Measurements from ENCODE around the gene TDRD1.

TDRD1 gene

DNA sequence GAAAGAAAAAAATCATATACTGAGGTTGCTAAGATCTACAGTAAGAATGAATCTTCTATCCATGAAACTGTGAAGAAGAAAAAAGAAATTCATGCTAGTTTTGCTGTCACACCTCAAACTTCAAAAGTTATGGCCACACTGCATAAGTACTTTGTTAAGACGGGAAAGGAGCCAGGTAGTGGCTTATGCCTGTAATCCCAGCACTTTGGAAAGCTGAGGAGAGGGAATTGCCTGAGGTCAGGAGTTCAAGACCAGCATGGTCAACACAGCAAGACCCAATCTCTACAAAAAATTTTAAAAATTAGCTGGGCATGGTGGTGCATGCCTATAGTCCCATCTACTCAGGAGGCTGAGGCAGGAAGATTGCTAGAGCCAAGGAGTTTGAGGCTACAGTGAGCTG lies 27.3 kb upstream of the TDRD1 start:
- no peak overlapping the region for H3K27ac ChIP-seq

DNA sequence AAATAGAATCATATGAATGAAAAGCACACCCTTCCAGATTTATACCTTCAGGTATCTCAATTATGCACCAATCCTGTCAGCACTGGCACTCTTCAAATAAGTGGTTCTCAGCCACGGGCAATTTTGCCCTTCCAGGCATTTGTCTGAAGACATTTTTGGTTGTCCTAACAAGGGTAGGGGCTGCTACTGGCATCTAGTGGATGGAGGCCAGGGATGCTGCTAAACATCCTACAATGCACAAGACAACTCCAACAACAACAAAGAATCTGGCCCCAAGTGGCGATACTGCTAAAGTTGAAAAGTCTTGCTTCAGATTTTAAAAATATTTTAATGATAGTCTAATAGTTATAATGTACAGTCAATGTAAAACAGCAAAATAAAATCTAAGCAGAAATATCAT lies 21.2 kb upstream of the TDRD1 start:
- TF ChIP-seq Cebpa-rat (IDR thresholded peaks at IDR 0.05): no peak
- Histone ChIP-seq H3K4me2 (no peak overlapping the region), H3K4me1 (peaks cover 0 to under 1% (median 0%) of the 10 kb centered on the region in 10 experiments; a peak in 1 of 20 replicates), H3K9ac (no peak overlapping the region), H3K9me3 (replicated peaks in 1 of 11) (peaks cover 0 to 4% (median 0%) of the 10 kb centered on the region in 11 experiments; a peak in 1 of 22 replicates), H3K27ac (no peak overlapping the region), H3K4me3 (no peak overlapping the region), H3K27me3 (no peaks in the 10 kb centered on the region), H4K20me1 (peaks cover 0 to 6% (median 0%) of the 10 kb centered on the region in 11 experiments; a peak in 2 of 22 replicates), H3K36me3 (peaks cover 26 to 87% (median 49%) of the 10 kb centered on the region in 11 experiments)

More for the DNA sequence above, 27.3 kb upstream of the TDRD1 start:
- Histone ChIP-seq H4K20me1 (no peaks in the 10 kb centered on the region; a peak in 2 of 22 replicates), H3K9me3 (replicated peaks in 1 of 11) (peaks cover 0 to 7% (median 0%) of the 10 kb centered on the region in 11 experiments; a peak in 4 of 22 replicates), H3K36me3 (peaks cover 49 to 97% (median 73%) of the 10 kb centered on the region in 11 experiments), H3K4me3 (no peak overlapping the region), H3K4me2 (no peak overlapping the region), H3K27me3 (no peaks in the 10 kb centered on the region), H3K9ac (no peak overlapping the region), H3K4me1 (no peaks in the 10 kb centered on the region)
- no peak for TF ChIP-seq Cebpa-rat (IDR thresholded peaks at IDR 0.05)

DNA sequence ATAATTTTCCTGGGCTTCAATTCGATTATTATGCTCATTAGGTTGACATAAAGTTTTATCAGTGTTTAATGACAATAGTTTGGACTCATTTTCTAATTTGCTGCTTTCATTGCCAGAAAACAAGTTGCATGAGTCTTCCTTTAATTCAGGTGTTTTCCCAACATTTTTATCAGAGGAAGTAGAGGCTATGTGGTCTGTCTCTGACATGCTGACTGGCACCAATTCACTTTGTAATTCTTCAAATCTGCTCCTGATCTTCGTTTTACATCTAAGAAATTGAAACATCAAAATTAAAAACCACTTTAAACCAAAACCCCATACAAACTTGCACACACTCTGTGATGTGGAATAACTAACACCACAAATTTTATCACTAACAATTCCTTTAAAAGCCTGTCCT lies 16.1 kb upstream of the TDRD1 start:
- Histone ChIP-seq H3K27me3 (no peaks in the 10 kb centered on the region), H3K4me2 (no peak overlapping the region), H3K27ac (no peak overlapping the region), H3K4me3 (no peak overlapping the region), H3K4me1 (peaks cover 0 to 7% (median 0%) of the 10 kb centered on the region in 10 experiments; a peak in 1 of 20 replicates), H3K9me3 (replicated peaks in 1 of 11) (peaks cover under 1 to 13% (median 9%) of the 10 kb centered on the region in 11 experiments; a peak in 19 of 22 replicates), H3K9ac (no peak overlapping the region), H3K36me3 (peaks cover 11 to 74% (median 30%) of the 10 kb centered on the region in 11 experiments; a peak in 19 of 22 replicates), H4K20me1 (peaks cover 0 to 26% (median 0%) of the 10 kb centered on the region in 11 experiments; a peak in 4 of 22 replicates)
- no peak for TF ChIP-seq Cebpa-rat (IDR thresholded peaks at IDR 0.05)

DNA sequence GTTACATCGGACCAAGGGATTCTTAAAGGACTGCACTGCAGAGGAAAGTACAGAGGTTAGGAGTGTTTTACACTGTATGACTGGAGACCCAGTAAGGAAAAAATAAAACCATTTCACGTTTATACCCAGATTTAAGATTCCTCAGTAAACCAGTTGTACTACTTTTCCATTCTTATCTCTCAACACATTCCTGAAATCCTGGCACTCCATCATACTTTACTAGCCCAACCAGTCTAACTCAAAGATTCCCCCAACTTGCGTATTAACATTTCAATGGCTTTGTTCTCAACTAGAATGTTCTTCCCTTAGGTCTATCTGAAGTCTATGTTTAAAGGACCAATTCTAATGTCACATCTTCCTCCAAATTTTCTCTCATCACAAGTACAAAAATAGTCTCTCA lies 13.1 kb upstream of the TDRD1 start:
- Histone ChIP-seq H3K4me3 (no peak overlapping the region), H3K36me3 (peaks cover 19 to 77% (median 44%) of the 10 kb centered on the region in 11 experiments), H3K4me2 (no peak overlapping the region), H3K9me3 (replicated peaks in 1 of 11) (peaks cover 19 to 38% (median 29%) of the 10 kb centered on the region in 11 experiments), H3K4me1 (peaks cover 0 to 7% (median 0%) of the 10 kb centered on the region in 10 experiments; a peak in 1 of 20 replicates), H4K20me1 (peaks cover 0 to 20% (median 0%) of the 10 kb centered on the region in 11 experiments; a peak in 4 of 22 replicates), H3K27ac (no peak overlapping the region), H3K27me3 (no peaks in the 10 kb centered on the region), H3K9ac (no peak overlapping the region)
- no peak for TF ChIP-seq Cebpa-rat (IDR thresholded peaks at IDR 0.05)

DNA sequence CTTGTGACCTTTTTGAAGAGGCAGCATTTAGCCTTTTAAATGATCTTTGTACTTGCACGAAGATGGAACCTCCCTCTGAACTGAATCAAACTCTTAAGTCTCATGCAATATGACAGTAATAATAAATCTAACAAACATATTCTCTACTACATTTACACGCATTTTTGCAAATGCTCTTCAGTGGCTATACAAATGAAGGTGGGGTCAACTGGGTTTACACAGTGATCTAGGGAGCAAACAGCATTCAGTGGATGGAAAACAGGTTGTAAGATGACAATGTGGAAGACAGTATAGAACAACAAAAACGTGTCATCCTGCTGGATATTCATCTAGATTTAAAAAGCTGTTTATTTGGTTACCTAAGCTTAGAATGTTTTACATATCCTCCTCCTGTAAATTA lies 12.7 kb upstream of the TDRD1 start:
- H3K4me2 ChIP-seq: no peak overlapping the region
- peaks cover 19 to 38% (median 29%) of the 10 kb centered on the region in 11 experiments for H3K9me3 ChIP-seq (replicated peaks in 1 of 11)
- no peaks in the 10 kb centered on the region for H3K27me3 ChIP-seq
- H3K27ac ChIP-seq: no peak overlapping the region
- TF ChIP-seq Cebpa-rat (IDR thresholded peaks at IDR 0.05): no peak
- H3K36me3 ChIP-seq: peaks cover 19 to 72% (median 40%) of the 10 kb centered on the region in 11 experiments
- no peak overlapping the region for H3K4me3 ChIP-seq
- H3K9ac ChIP-seq: no peak overlapping the region
- H4K20me1 ChIP-seq: peaks cover 0 to 20% (median 0%) of the 10 kb centered on the region in 11 experiments; a peak in 4 of 22 replicates
- H3K4me1 ChIP-seq: peaks cover 0 to 7% (median 0%) of the 10 kb centered on the region in 10 experiments; a peak in 2 of 20 replicates

DNA sequence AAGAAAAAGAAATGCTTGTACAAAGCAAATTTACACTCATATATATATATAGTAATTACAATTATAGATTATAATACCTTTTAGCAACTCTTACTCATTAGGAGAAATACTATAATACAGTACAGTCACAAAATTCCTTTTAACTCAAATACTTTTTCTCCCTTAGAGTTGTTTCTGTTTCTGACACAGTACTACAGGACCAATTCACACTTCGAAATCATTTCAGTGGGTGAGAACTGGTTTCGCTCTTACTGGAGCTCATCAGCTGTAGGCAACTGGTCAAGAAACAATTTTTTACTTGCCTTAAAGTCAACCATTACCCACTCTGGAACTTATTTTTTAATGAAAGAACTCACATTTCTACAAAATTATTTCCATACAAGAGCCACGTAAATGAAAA lies 11.2 kb upstream of the TDRD1 start:
- H3K27me3 ChIP-seq: no peaks in the 10 kb centered on the region
- no peak overlapping the region for H3K9ac ChIP-seq
- H3K27ac ChIP-seq: no peak overlapping the region
- no peak overlapping the region for H3K4me2 ChIP-seq
- H4K20me1 ChIP-seq: peaks cover 0 to 20% (median 0%) of the 10 kb centered on the region in 11 experiments; a peak in 4 of 22 replicates
- no peak overlapping the region for H3K4me3 ChIP-seq
- TF ChIP-seq Cebpa-rat (IDR thresholded peaks at IDR 0.05): no peak
- peaks cover 19 to 38% (median 29%) of the 10 kb centered on the region in 11 experiments for H3K9me3 ChIP-seq (replicated peaks in 1 of 11)
- peaks cover 16 to 57% (median 37%) of the 10 kb centered on the region in 11 experiments for H3K36me3 ChIP-seq
- peaks cover 8 to 16% (median 11%) of the 10 kb centered on the region in 10 experiments for H3K4me1 ChIP-seq

DNA sequence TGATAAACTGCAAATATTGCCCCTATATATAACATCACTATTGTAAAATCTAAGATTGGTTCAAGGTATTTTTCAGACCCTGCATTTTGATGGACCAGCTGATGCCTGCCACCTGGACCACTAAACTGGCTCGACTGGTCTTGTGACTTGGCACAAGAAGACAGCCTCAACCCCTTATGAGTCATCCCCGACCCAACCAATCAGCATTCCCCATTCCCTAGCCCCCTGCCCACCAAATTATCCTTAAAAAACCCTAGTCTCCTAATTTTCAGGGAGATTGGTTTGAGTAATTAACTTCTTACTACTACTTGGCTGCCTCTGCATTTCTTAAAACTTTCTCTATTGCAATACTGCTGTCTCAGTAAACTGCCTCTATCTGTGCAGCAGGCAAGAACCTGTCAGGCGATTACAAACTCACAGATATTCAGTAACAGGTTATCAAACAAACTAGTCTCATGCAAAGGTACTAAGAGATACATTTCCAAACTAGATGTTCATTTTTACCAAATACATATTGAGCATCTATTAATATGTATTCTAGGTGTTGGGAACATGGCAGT lies 10.6 kb upstream of the TDRD1 start:
- Histone ChIP-seq H3K4me3 (no peak overlapping the region), H3K27ac (no peak overlapping the region), H4K20me1 (peaks cover 0 to 16% (median 0%) of the 10 kb centered on the region in 11 experiments; a peak in 4 of 22 replicates), H3K27me3 (no peaks in the 10 kb centered on the region), H3K36me3 (peaks cover 15 to 53% (median 33%) of the 10 kb centered on the region in 11 experiments), H3K4me2 (no peak overlapping the region), H3K4me1 (peaks cover 12 to 16% (median 14%) of the 10 kb centered on the region in 10 experiments), H3K9me3 (replicated peaks in 1 of 11) (peaks cover 19 to 38% (median 29%) of the 10 kb centered on the region in 11 experiments), H3K9ac (no peak overlapping the region)
- TF ChIP-seq Cebpa-rat (IDR thresholded peaks at IDR 0.05): no peak

DNA sequence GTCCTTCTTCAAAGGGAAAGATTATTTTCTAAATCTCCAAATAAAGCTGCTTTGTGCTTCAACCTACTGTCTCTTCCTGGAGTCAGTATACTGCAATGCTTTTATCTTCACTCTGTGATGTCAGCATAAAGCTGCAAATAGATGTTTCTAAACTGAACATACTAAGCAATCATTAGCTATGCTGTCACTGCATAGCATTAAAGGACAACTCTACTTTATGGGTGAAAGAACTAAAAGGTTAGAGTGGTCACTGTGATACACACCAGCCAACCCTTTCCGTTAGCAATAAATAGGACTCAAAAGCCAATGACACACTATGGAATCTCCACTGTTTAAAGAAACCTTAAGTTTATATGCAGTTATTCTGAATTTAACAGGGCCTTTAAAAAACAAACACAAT lies 6.9 kb upstream of the TDRD1 start:
- Histone ChIP-seq H3K36me3 (peaks cover 12 to 41% (median 25%) of the 10 kb centered on the region in 11 experiments), H3K4me1 (peaks cover 12 to 28% (median 24%) of the 10 kb centered on the region in 10 experiments), H3K9ac (peak overlapping the region in 3 of 11 experiments; percentile 85 to 97 (median 96); a peak in 4 of 22 replicates), H3K4me2 (peak overlapping the region; percentile 81 to 94 (median 91); a peak in 20 of 22 replicates), H3K4me3 (peak overlapping the region in 6 of 10 experiments; percentile 82 to 98 (median 96); a peak in 6 of 20 replicates), H3K27ac (no peak overlapping the region), H4K20me1 (peaks cover 0 to 4% (median 0%) of the 10 kb centered on the region in 11 experiments; a peak in 2 of 22 replicates), H3K27me3 (no peaks in the 10 kb centered on the region), H3K9me3 (replicated peaks in 1 of 11) (peaks cover 19 to 35% (median 28%) of the 10 kb centered on the region in 11 experiments)
- TF ChIP-seq Cebpa-rat (IDR thresholded peaks at IDR 0.05): no peak
